GM13976 (cell line): ENCODE data around the gene OR11H7.
"Not testable (repeated sequence)": the region's sequence is repeated elsewhere in the genome, so short reads cannot be mapped to it uniquely, and the experiment has no call there.

Experiments
- DNase-seq: peaks from one replicate; pipeline ENCODE4 v3.0.0; 2012; ENCODE audit warnings: low spot score
- CTCF ChIP-seq: IDR thresholded peaks from 2 replicates; pipeline ENCODE4 v1.5.1; 2012; ENCODE audit warnings: borderline replicate concordance, mild to moderate bottlenecking; ENCODE audit not compliant: insufficient read depth; ENCODE audit errors: extremely low read depth, missing control alignments, control extremely low read depth
- in situ Hi-C: fragments of 300-500 bp; cut with MboI; formaldehyde crosslinking; loops from one replicate; pipeline ENCODE4 v1.12.0; 2022; ENCODE audit warnings: low sequenced_read_pairs, mixed read lengths, inconsistent platforms; ENCODE audit not compliant: unreplicated experiment

The OR11H7 gene

GRCh38 chr14:20274062-20274461, 45.3 kb downstream of the OR11H7 start:
- DNase-seq = no peak
- in situ Hi-C loops = no loop called here
- no peak for TF ChIP-seq CTCF

DNA sequence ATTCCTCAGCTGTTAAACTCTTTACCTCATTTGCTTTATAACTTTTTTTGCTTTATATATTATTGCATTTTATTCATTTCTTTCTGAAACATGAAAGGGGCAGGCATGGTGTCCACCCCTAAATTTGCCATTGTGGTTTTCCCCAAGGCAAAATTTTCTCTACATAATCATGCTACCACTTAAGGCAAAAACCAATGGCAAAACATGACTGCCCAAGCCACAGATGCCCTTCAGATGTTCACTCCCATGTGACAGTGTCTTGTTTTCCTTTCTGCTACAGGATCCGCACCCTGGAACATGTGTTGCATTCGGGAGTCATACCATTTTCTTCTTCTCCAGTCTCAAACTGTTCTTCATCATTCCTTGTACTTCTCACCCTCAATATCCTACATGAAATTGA, 48.6 kb downstream of the OR11H7 start:
- in situ Hi-C loops = no loop called here
- no peak for TF ChIP-seq CTCF
- no peak for DNase-seq

GRCh38 chr14:20278414-20278813, 49.6 kb downstream of the OR11H7 start:
- in situ Hi-C loops = no loop called here
- DNase-seq = no peak
- no peak for TF ChIP-seq CTCF

DNA sequence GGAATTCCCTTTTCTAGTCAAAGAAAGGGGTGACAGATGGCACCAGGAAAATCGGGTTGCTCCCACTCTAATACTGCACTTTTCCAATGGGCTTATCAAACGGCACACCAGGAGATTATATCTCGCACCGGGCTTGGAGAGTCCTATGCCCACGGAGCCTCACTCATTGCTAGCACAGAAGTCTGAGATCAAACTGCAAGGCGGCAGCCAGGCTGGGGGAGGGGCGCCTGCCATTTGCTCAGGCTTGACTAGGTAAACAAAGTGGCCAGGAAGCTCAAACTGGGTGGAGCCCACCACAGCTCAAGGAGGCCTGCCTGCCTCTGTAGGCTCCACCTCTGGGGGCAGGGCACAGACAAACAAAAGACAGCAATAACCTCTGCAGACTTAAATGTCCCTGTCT, 51.5 kb downstream of the OR11H7 start:
- DNase-seq, in situ Hi-C loops: not testable (repeated sequence)
